ENCODE data around the gene PDZD2.

Gene PDZD2

GRCh38 chr5:31651241-31651640 is 12.3 kb downstream of the PDZD2 start:
- Mint-ChIP-seq H3K4me3 (no peak overlapping the region), H3K27me3 (ENCODE audit: low read depth) (no peaks in the 10 kb centered on the region), H3K9me3 (no peaks in the 10 kb centered on the region), H3K36me3 (ENCODE audit: low read depth) (no peaks in the 10 kb centered on the region), H3K27ac (no peak overlapping the region), H3K4me1 (ENCODE audit: low read depth) (no peaks in the 10 kb centered on the region)

- no peaks in the 10 kb centered on the region for H3K27me3 Mint-ChIP-seq (ENCODE audit: low read depth)
- peaks cover 4% of the 10 kb centered on the region for H3K9me3 Mint-ChIP-seq
- H3K4me3 Mint-ChIP-seq: no peak overlapping the region
- H3K36me3 Mint-ChIP-seq (ENCODE audit: low read depth): no peaks in the 10 kb centered on the region
- H3K27ac Mint-ChIP-seq: no peak overlapping the region
- H3K4me1 Mint-ChIP-seq (ENCODE audit: low read depth): no peaks in the 10 kb centered on the region
These were observed 16.6 kb downstream of the PDZD2 start for GRCh38 chr5:31655491-31655890.

- no peaks in the 10 kb centered on the region for H3K27me3 Mint-ChIP-seq (ENCODE audit: low read depth)
- H3K4me3 Mint-ChIP-seq: no peak overlapping the region
- H3K36me3 Mint-ChIP-seq (ENCODE audit: low read depth): no peaks in the 10 kb centered on the region
- no peak overlapping the region for H3K27ac Mint-ChIP-seq
- H3K4me1 Mint-ChIP-seq (ENCODE audit: low read depth): no peaks in the 10 kb centered on the region
- peaks cover 4% of the 10 kb centered on the region for H3K9me3 Mint-ChIP-seq
These were observed 17.9 kb downstream of the PDZD2 start for GRCh38 chr5:31656806-31657205.

GRCh38 chr5:31657315-31657979 is 18.5 kb downstream of the PDZD2 start:
- Mint-ChIP-seq H3K9me3 (peaks cover 4% of the 10 kb centered on the region), H3K36me3 (ENCODE audit: low read depth) (no peaks in the 10 kb centered on the region), H3K4me3 (no peak overlapping the region), H3K4me1 (ENCODE audit: low read depth) (no peaks in the 10 kb centered on the region), H3K27ac (no peak overlapping the region), H3K27me3 (ENCODE audit: low read depth) (no peaks in the 10 kb centered on the region)

- Mint-ChIP-seq H3K36me3 (ENCODE audit: low read depth) (no peaks in the 10 kb centered on the region), H3K27me3 (ENCODE audit: low read depth) (no peaks in the 10 kb centered on the region), H3K4me3 (no peak overlapping the region), H3K9me3 (peaks cover 4% of the 10 kb centered on the region), H3K27ac (no peak overlapping the region), H3K4me1 (ENCODE audit: low read depth) (no peaks in the 10 kb centered on the region)
These were observed 22.3 kb downstream of the PDZD2 start for GRCh38 chr5:31661257-31661656.

GRCh38 chr5:31663519-31663918 is 24.6 kb downstream of the PDZD2 start:
- Mint-ChIP-seq H3K27ac (no peak overlapping the region), H3K27me3 (ENCODE audit: low read depth) (no peaks in the 10 kb centered on the region), H3K9me3 (peaks cover 4% of the 10 kb centered on the region), H3K4me3 (no peak overlapping the region), H3K4me1 (ENCODE audit: low read depth) (no peaks in the 10 kb centered on the region), H3K36me3 (ENCODE audit: low read depth) (no peaks in the 10 kb centered on the region)

GRCh38 chr5:31664566-31664965 is 25.6 kb downstream of the PDZD2 start:
- Mint-ChIP-seq H3K4me3 (no peak overlapping the region), H3K4me1 (ENCODE audit: low read depth) (no peaks in the 10 kb centered on the region), H3K27ac (no peak overlapping the region), H3K27me3 (ENCODE audit: low read depth) (no peaks in the 10 kb centered on the region), H3K36me3 (ENCODE audit: low read depth) (no peaks in the 10 kb centered on the region), H3K9me3 (peaks cover 4% of the 10 kb centered on the region)

- no peaks in the 10 kb centered on the region for H3K4me1 Mint-ChIP-seq (ENCODE audit: low read depth)
- no peak overlapping the region for H3K4me3 Mint-ChIP-seq
- H3K9me3 Mint-ChIP-seq: no peaks in the 10 kb centered on the region
- H3K36me3 Mint-ChIP-seq (ENCODE audit: low read depth): no peaks in the 10 kb centered on the region
- H3K27me3 Mint-ChIP-seq (ENCODE audit: low read depth): no peaks in the 10 kb centered on the region
- H3K27ac Mint-ChIP-seq: no peak overlapping the region
These were observed 32.4 kb downstream of the PDZD2 start for GRCh38 chr5:31671339-31671741.

- no peaks in the 10 kb centered on the region for H3K4me1 Mint-ChIP-seq (ENCODE audit: low read depth)
- no peak overlapping the region for H3K4me3 Mint-ChIP-seq
- no peaks in the 10 kb centered on the region for H3K36me3 Mint-ChIP-seq (ENCODE audit: low read depth)
- no peak overlapping the region for H3K27ac Mint-ChIP-seq
- H3K9me3 Mint-ChIP-seq: no peaks in the 10 kb centered on the region
- H3K27me3 Mint-ChIP-seq (ENCODE audit: low read depth): no peaks in the 10 kb centered on the region
These were observed 35.5 kb downstream of the PDZD2 start for GRCh38 chr5:31674371-31674951.

- Mint-ChIP-seq H3K27me3 (ENCODE audit: low read depth) (no peaks in the 10 kb centered on the region), H3K27ac (no peak overlapping the region), H3K36me3 (ENCODE audit: low read depth) (no peaks in the 10 kb centered on the region), H3K4me3 (no peak overlapping the region), H3K9me3 (no peaks in the 10 kb centered on the region), H3K4me1 (ENCODE audit: low read depth) (no peaks in the 10 kb centered on the region)
These were observed 36.5 kb downstream of the PDZD2 start for GRCh38 chr5:31675472-31675871.

- Mint-ChIP-seq H3K4me3 (no peak overlapping the region), H3K9me3 (no peaks in the 10 kb centered on the region), H3K27me3 (ENCODE audit: low read depth) (no peaks in the 10 kb centered on the region), H3K27ac (no peak overlapping the region), H3K36me3 (ENCODE audit: low read depth) (no peaks in the 10 kb centered on the region), H3K4me1 (ENCODE audit: low read depth) (no peaks in the 10 kb centered on the region)
These were observed 39.2 kb downstream of the PDZD2 start for GRCh38 chr5:31678180-31678579.

GRCh38 chr5:31680528-31680927 is 41.6 kb downstream of the PDZD2 start:
- Mint-ChIP-seq H3K4me1 (ENCODE audit: low read depth) (no peaks in the 10 kb centered on the region), H3K27me3 (ENCODE audit: low read depth) (no peaks in the 10 kb centered on the region), H3K9me3 (no peaks in the 10 kb centered on the region), H3K36me3 (ENCODE audit: low read depth) (no peaks in the 10 kb centered on the region), H3K27ac (no peak overlapping the region), H3K4me3 (no peak overlapping the region)

GRCh38 chr5:31682025-31682424 is 43.1 kb downstream of the PDZD2 start:
- no peaks in the 10 kb centered on the region for H3K36me3 Mint-ChIP-seq (ENCODE audit: low read depth)
- H3K4me1 Mint-ChIP-seq (ENCODE audit: low read depth): no peaks in the 10 kb centered on the region
- H3K27ac Mint-ChIP-seq: no peak overlapping the region

GRCh38 chr5:31682851-31683250 is 43.9 kb downstream of the PDZD2 start:
- H3K9me3 Mint-ChIP-seq: no peaks in the 10 kb centered on the region
- no peaks in the 10 kb centered on the region for H3K4me1 Mint-ChIP-seq (ENCODE audit: low read depth)
- H3K27ac Mint-ChIP-seq: no peak overlapping the region
- no peaks in the 10 kb centered on the region for H3K36me3 Mint-ChIP-seq (ENCODE audit: low read depth)
- no peaks in the 10 kb centered on the region for H3K27me3 Mint-ChIP-seq (ENCODE audit: low read depth)
- no peak overlapping the region for H3K4me3 Mint-ChIP-seq

More at GRCh38 chr5:31682025-31682424, 43.1 kb downstream of the PDZD2 start:
- Mint-ChIP-seq H3K4me3 (no peak overlapping the region), H3K27me3 (ENCODE audit: low read depth) (no peaks in the 10 kb centered on the region), H3K9me3 (no peaks in the 10 kb centered on the region)

- Mint-ChIP-seq H3K36me3 (ENCODE audit: low read depth) (no peaks in the 10 kb centered on the region), H3K4me1 (ENCODE audit: low read depth) (no peaks in the 10 kb centered on the region), H3K9me3 (no peaks in the 10 kb centered on the region), H3K4me3 (no peak overlapping the region), H3K27me3 (ENCODE audit: low read depth) (no peaks in the 10 kb centered on the region), H3K27ac (no peak overlapping the region)
These were observed 49.7 kb downstream of the PDZD2 start for GRCh38 chr5:31688515-31689092.
